H1 (cell line): ENCODE results near the gene APBA2. TPM values are rescaled to one million over a fixed set of nuclear protein-coding genes. Genes with fewer than 3 reads are reported as not detected.

Source experiments
- CTCF ChIA-PET: fragments of 300-600 bp; sonication (Branson Sonifier 250); formaldehyde crosslinking; loops from one replicate; lab custom pipeline; 2021; ENCODE audit not compliant: partially characterized antibody; lab: Charles Lee
- POLR2A ChIA-PET: fragments of 300-600 bp; sonication (Branson Sonifier 250); formaldehyde crosslinking; loops from one replicate; lab custom pipeline; 2021; ENCODE audit warnings: inconsistent platforms; ENCODE audit not compliant: partially characterized antibody; lab: Charles Lee
- DNase-seq, 2 experiments: peaks; one replicate each; pipeline versions ENCODE4 v3.0.0 to v3.0.0-alpha.2; 2010 to 2022; ENCODE audit warnings: low spot score in 2 of 2, low read depth in 1 of 2, mixed read lengths in 1 of 2
- FAIRE-seq: peaks from 2 replicates; lab custom pipeline; 2011; peaks lifted over from hg19 to GRCh38; lab: Jason Lieb, UNC
- H2AFZ ChIP-seq: 2 replicates; pipeline ENCODE4 v1.8.1; 2012; ENCODE audit warnings: low read length, inconsistent platforms
- H2AK5ac ChIP-seq: 2 replicates; pipeline ENCODE4 v1.6.1; 2013; ENCODE audit warnings: low read depth, low read length
- H2BK120ac ChIP-seq: replicated peaks from 2 replicates; pipeline ENCODE3; 2013; ENCODE audit warnings: low read depth, low read length, inconsistent platforms
- H2BK12ac ChIP-seq: 2 replicates; pipeline ENCODE4 v1.6.1; 2013; ENCODE audit warnings: low read depth, low read length
- H2BK15ac ChIP-seq: 2 replicates; pipeline ENCODE4 v1.6.1; 2013; ENCODE audit warnings: low read length
- H2BK20ac ChIP-seq: 2 replicates; pipeline ENCODE4 v1.6.1; 2013; ENCODE audit warnings: low read length
- H2BK5ac ChIP-seq: 2 replicates; pipeline ENCODE4 v1.6.1; 2013; ENCODE audit warnings: low read depth, low read length
- H3K14ac ChIP-seq: 2 replicates; pipeline ENCODE4 v1.6.1; 2013; ENCODE audit warnings: inconsistent platforms; ENCODE audit not compliant: insufficient read length
- H3K18ac ChIP-seq: 2 replicates; pipeline ENCODE4 v1.6.1; 2013; ENCODE audit warnings: low read length; ENCODE audit errors: extremely low read depth
- H3K23ac ChIP-seq: 2 replicates; pipeline ENCODE4 v1.6.1; 2013; ENCODE audit warnings: inconsistent platforms; ENCODE audit not compliant: insufficient read length
- H3K23me2 ChIP-seq: 2 replicates; pipeline ENCODE4 v1.6.1; 2013; ENCODE audit warnings: low read depth, low read length
- H3K27ac ChIP-seq: 2 replicates; pipeline ENCODE4 v1.6.1; 2011; ENCODE audit warnings: low read depth, low read length, inconsistent platforms
- H3K27me3 ChIP-seq, 4 experiments: replicated peaks in 1 of 4; 1 replicate in 1 of 4; 2 replicates in 3 of 4; pipeline versions ENCODE4 v1.6.1 to v1.8.1; 2011 to 2013; ENCODE audit warnings: low read length in 3 of 4, mild to moderate bottlenecking in 3 of 4, inconsistent platforms in 2 of 4, mixed read lengths in 2 of 4, moderate library complexity in 1 of 4; ENCODE audit not compliant: control insufficient read depth in 3 of 4, insufficient read depth in 3 of 4; ENCODE audit errors: extremely low read depth in 1 of 4
- H3K36me3 ChIP-seq, 4 experiments: 2 replicates each; pipeline versions ENCODE4 v1.6.1 to v1.8.1; 2011 to 2013; ENCODE audit warnings: mild to moderate bottlenecking in 4 of 4, low read length in 3 of 4, moderate library complexity in 2 of 4, control low read depth in 1 of 4, inconsistent platforms in 1 of 4; ENCODE audit not compliant: insufficient read depth in 4 of 4, control insufficient read depth in 2 of 4
- H3K4ac ChIP-seq: replicated peaks from 2 replicates; pipeline ENCODE3; 2013; ENCODE audit warnings: low read length, low read depth, mixed read lengths, inconsistent platforms; ENCODE audit not compliant: insufficient read length
- H3K4me1 ChIP-seq, 4 experiments: replicated peaks in 1 of 4; 1 replicate in 1 of 4; 2 replicates in 3 of 4; pipeline versions ENCODE4 v1.6.1 to v1.8.1; 2011 to 2013; ENCODE audit warnings: low read length in 3 of 4, inconsistent platforms in 2 of 4, mixed read lengths in 1 of 4; ENCODE audit not compliant: insufficient read depth in 4 of 4, control insufficient read depth in 3 of 4
- H3K4me2 ChIP-seq, 2 experiments: 2 replicates each; pipeline versions ENCODE4 v1.6.1 to v1.8.1; 2011 to 2013; ENCODE audit warnings: low read depth in 2 of 2, low read length in 2 of 2, control low read depth in 1 of 2, inconsistent platforms in 1 of 2, mild to moderate bottlenecking in 1 of 2; ENCODE audit not compliant: insufficient read depth in 1 of 2
- H3K4me3 ChIP-seq, 4 experiments: fragments of 200-600, 300-600 bp in 1 of 4; sonication (generic), shearing (Covaris generic), sonication (Bioruptor Twin) in 1 of 4; 2 replicates each; pipeline versions ENCODE4 v1.5.1 to v1.8.1; 2011 to 2016; ENCODE audit warnings: low read length in 4 of 4, low read depth in 3 of 4, control low read depth in 2 of 4, inconsistent platforms in 2 of 4, mild to moderate bottlenecking in 2 of 4, mixed read lengths in 1 of 4, moderate library complexity in 1 of 4; ENCODE audit not compliant: insufficient read depth in 2 of 4; ENCODE audit errors: extremely low read depth in 1 of 4
- H3K56ac ChIP-seq: replicated peaks from 2 replicates; pipeline ENCODE3; 2013; ENCODE audit warnings: low read depth, mild to moderate bottlenecking, mixed read lengths, low read length, inconsistent platforms; ENCODE audit not compliant: insufficient read length
- H3K79me1 ChIP-seq: 2 replicates; pipeline ENCODE4 v1.6.1; 2013; ENCODE audit warnings: low read depth, low read length, control low read depth
- H3K79me2 ChIP-seq, 2 experiments: 2 replicates each; pipeline versions ENCODE4 v1.6.1 to v1.8.1; 2012 to 2013; ENCODE audit warnings: low read length in 2 of 2, mild to moderate bottlenecking in 2 of 2, inconsistent platforms in 1 of 2; ENCODE audit not compliant: insufficient read depth in 2 of 2, control insufficient read depth in 1 of 2
- H3K9ac ChIP-seq, 4 experiments: replicated peaks in 1 of 4; 1 replicate in 1 of 4; 2 replicates in 3 of 4; pipeline versions ENCODE4 v1.6.1 to v1.8.1; 2011 to 2013; ENCODE audit warnings: low read depth in 3 of 4, low read length in 3 of 4, control low read depth in 2 of 4, mild to moderate bottlenecking in 2 of 4, moderate library complexity in 2 of 4, inconsistent platforms in 1 of 4; ENCODE audit errors: extremely low read depth in 1 of 4
- H3K9me3 ChIP-seq, 2 experiments: 2 replicates each; pipeline versions ENCODE4 v1.6.1 to v1.8.1; 2012 to 2013; ENCODE audit warnings: mild to moderate bottlenecking in 2 of 2, moderate library complexity in 2 of 2, control low read depth in 1 of 2, inconsistent platforms in 1 of 2, low read depth in 1 of 2, low read length in 1 of 2, mixed read lengths in 1 of 2; ENCODE audit not compliant: insufficient read depth in 2 of 2
- H4K20me1 ChIP-seq, 2 experiments: replicated peaks in 1 of 2; 2 replicates each; pipeline versions ENCODE3 to v1.8.1; 2011 to 2013; ENCODE audit warnings: inconsistent platforms in 2 of 2, low read length in 2 of 2, mild to moderate bottlenecking in 1 of 2; ENCODE audit not compliant: insufficient read depth in 2 of 2, control insufficient read depth in 1 of 2
- H4K5ac ChIP-seq: 2 replicates; pipeline ENCODE4 v1.6.1; 2013; ENCODE audit warnings: low read length, low read depth, mixed read lengths, inconsistent platforms; ENCODE audit not compliant: insufficient read length
- H4K8ac ChIP-seq: 2 replicates; pipeline ENCODE4 v1.8.0; 2013; ENCODE audit warnings: mild to moderate bottlenecking, moderate library complexity, low read length, inconsistent platforms; ENCODE audit not compliant: insufficient read depth; ENCODE audit errors: extremely low read depth
- H4K91ac ChIP-seq: replicated peaks from 2 replicates; pipeline ENCODE3; 2013; ENCODE audit warnings: low read length, mixed read lengths, inconsistent platforms; ENCODE audit not compliant: insufficient read length
- HDAC2 ChIP-seq, 2 experiments: fragments of 300-600 bp in 1 of 2; sonication (generic) in 1 of 2; IDR thresholded peaks; 2 replicates each; pipeline ENCODE4 v1.6.1; 2011 to 2012; ENCODE audit warnings: low read depth in 2 of 2, low read length in 2 of 2, mild to moderate bottlenecking in 2 of 2, moderate library complexity in 2 of 2, borderline replicate concordance in 1 of 2, inconsistent platforms in 1 of 2
- WGBS, 2 experiments: shearing (Covaris generic) in 1 of 2; methylation state at CpG; one replicate each; pipeline versions ENCODE4 v1.1.6 to v1.1.7; 2013 to 2015; ENCODE audit warnings: low lambda C conversion rate in 2 of 2, mixed read lengths in 2 of 2, inconsistent platforms in 1 of 2, low coverage in 1 of 2, missing lambda C conversion rate in 1 of 2; ENCODE audit not compliant: insufficient replicate concordance in 2 of 2, insufficient coverage in 1 of 2, insufficient read length in 1 of 2; ENCODE audit errors: extremely low coverage in 1 of 2, missing lambda C conversion rate in 1 of 2; 5-methylcytosine and 5-hydroxymethylcytosine counted together
- polyA plus RNA-seq, 7 experiments: library from polyadenylated mRNA; depleted of rRNA in 3 of 7; stranded (reverse) in 5 of 7; unstranded in 2 of 7; fragments of >200 nt in 5 of 7; fragments of 200-250 nt in 2 of 7; gene quantifications; 1 replicate in 5 of 7; 2 replicates in 1 of 7; 4 replicates in 1 of 7; pipeline versions ENCODE4 v1.2.1 to v1.2.3, GENCODE V29; 2011 to 2013; ENCODE audit warnings: missing spikeins in 2 of 7, mixed read lengths in 2 of 7
- total RNA-seq: library from RNA; stranded (reverse); fragmentation: NEBNext Ultra II Directional; extraction: Animal tissue kit (Norgen Biotek cat#: 25700); gene quantifications from 2 replicates; pipeline ENCODE4 v1.2.1, GENCODE V29; 2021

Gene APBA2
- total and polyA plus RNA-seq, 2 of the 8 experiments (the other 6 are each of a cell fraction or from before 2014, with no cell fraction given) = 15.5 to 19.0 TPM

GRCh38 chr15:29037997-29038705 is 152.4 kb downstream of the APBA2 start:
- 89% methylated on average over 8 of the region's 9 CpGs; no CpG with 5 or more reads in 1 of the 2 experiments for WGBS, 2 experiments
- H3K23me2 ChIP-seq = no peaks in the 10 kb centered on the region
- no peak overlapping the region; the same call in 1 of the 2 replicates for H4K8ac ChIP-seq
- no peaks in the 10 kb centered on the region for H3K36me3 ChIP-seq
- no peak for DNase-seq
- H3K14ac ChIP-seq = no peak overlapping the region
- no peak overlapping the region for H2BK20ac ChIP-seq
- no peak overlapping the region for H3K4me2 ChIP-seq
- H3K4ac ChIP-seq = no peak overlapping the region
- ChIA-PET CTCF (interaction anchor here (1.0 to 2.0 kb wide), 4 partner anchors 22 to 115 kb away, joined by 3 to 4 read pairs (median 4); no protein-coding TSS in a partner anchor), POLR2A (interaction anchor here (0.7 to 1.2 kb wide), 3 partner anchors 8 to 21 kb away, joined by 3 read pairs; no protein-coding TSS in a partner anchor)
- H3K79me2 ChIP-seq = no peaks in the 10 kb centered on the region
- H3K9me3 ChIP-seq = 0 out of 4 replicates have a peak, but pooled peaks cover 0 to 2% of the 10 kb centered on the region in 2 experiments
- no peak overlapping the region for H3K27ac ChIP-seq
- no peak overlapping the region for H4K5ac ChIP-seq
- H3K27me3 ChIP-seq = no peaks in the 10 kb centered on the region
- H4K91ac ChIP-seq = no peak overlapping the region
- H2BK5ac ChIP-seq = no peak overlapping the region
- no peaks in the 10 kb centered on the region for H3K79me1 ChIP-seq
- no peak overlapping the region for H2AK5ac ChIP-seq
- no peak for FAIRE-seq
- no peak overlapping the region for H3K4me3 ChIP-seq
- H3K4me1 ChIP-seq = peaks cover 3 to 17% (median 13%) of the 10 kb centered on the region in 4 experiments; a peak in 6 of 7 replicates
- H2AFZ ChIP-seq = no peak overlapping the region
- no peak overlapping the region for H3K18ac ChIP-seq
- no peak overlapping the region for H2BK12ac ChIP-seq
- no peak overlapping the region for H2BK120ac ChIP-seq
- no peaks in the 10 kb centered on the region for H4K20me1 ChIP-seq
- H3K9ac ChIP-seq = no peak overlapping the region
- no peak overlapping the region for H3K23ac ChIP-seq
- no peak overlapping the region for H2BK15ac ChIP-seq
- no peak overlapping the region for H3K56ac ChIP-seq
- TF ChIP-seq HDAC2 (IDR thresholded peaks at IDR 0.05; ENCODE audit: borderline replicate concordance in 1 of 2, low read depth in 2 of 2, low read length in 2 of 2) = no peak
